NCI-H1436 treated with DMSO at 0.1 percent for 48 hours (cell line): ENCODE results near the gene ZC3H18.

Source experiments
- DNase-seq: peaks from one replicate; lab custom pipeline; 2025; lab: John Stamatoyannopoulos, UW

ZC3H18 gene

DNA sequence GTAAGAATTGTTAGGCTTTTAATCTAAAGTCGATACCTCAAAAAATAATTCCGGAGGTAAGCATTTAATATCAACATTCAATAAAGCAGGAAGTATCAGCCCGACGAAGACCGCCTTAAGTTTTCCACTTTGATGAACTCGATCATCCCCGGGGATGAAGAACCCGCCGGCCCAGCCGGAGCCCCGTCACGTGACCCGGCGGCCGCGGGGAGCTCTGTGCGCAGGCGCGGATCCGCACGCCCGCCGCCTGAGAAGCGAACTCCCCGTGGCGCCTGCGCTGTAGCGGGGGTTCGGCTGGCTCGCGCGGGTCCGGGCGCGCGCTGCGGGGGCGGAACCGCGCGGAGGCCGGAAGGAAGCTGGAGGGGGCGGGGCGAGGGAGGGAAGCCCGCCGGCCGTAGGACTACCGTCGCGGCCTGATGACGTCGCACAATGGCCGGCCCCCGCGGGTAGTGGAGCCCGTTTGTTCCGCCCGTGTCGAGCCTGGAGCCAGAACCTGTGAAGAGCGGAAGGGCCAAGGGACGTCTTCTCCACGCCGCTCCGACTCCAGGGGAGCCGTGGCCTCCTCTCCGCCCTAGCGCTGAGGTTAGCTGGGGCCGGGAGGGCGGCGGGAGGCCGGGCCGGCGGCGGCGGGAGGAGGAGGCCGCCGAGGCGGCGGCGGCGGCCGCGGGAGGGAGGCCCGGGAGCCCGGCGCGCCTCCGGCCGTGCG is at the start of gene ZC3H18:
ZC3H18 (plus strand) TSS at position 419 of the 706 bp plus-strand sequence. CDS start 6,721 bp downstream, outside the sequence.
- peak; percentile 51 for DNase-seq

DNA sequence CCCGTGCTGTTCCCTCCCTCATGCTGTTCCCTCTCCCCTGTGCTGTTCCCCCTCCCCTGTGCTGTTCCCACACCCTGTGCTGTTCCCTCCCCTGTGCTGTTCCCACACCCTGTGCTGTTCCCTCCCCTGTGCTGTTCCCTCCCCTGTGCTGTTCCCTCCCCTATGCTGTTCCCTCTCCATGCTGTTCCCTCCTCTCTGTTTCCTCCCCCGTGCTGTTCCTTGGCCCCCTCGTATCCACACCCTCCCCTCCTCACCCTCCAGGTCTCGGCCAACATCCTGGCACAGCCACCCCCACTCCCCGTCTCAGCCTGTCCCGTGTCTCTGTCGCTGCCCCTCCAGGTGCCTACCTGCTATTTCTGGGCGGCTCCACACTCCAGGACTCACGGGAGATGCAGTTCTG is 48.5 kb upstream of the ZC3H18 start:
- no peak for DNase-seq

GRCh38 chr16:88522276-88522949 is 47.8 kb upstream of the ZC3H18 start:
- no peak for DNase-seq

DNA sequence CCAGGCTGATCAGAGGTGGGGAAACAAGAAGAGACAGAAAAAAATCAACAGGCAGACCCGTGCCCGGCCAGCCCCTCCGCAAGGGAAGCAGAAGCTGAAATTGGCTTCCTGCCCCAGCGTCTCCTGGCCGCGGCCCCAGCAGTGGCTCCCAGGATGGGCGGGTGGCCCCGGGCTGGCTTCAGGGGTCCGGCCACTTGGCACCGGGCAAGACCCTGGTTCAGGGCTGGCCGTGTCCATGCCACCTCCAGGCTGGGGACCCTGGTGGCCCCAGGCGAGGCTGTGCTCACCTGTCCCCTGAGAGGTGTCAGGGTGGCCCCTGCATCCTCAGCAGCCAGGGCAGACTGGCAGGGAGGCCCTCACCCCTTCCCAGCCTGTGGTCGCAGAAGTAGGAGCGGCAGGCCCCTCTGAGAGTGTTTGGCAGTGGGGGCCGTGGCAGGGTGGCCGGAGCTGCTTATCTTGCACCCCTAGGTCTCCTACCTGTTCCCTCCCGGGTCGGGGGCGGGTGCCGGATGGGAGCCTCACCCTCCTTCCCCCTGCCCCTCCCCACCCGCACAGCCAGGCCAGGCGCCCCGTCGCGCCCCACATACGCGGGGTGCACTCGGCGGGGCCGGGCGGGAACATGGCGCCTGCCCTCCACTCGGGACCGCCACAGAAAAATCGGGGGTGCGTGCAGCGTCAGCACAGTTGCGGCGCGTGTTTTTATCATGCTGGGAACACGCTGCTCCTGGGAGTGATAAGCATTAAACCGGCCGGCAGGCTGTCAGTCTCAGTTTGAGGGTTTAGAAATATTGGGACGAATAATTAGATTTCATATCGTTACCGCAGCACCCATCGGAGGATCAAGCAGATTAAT is 46.7 kb upstream of the ZC3H18 start:
- DNase-seq, result no peak

GRCh38 chr16:88524274-88524972 is 45.8 kb upstream of the ZC3H18 start:
- no peak for DNase-seq

- no peak for DNase-seq
These were observed 45.1 kb upstream of the ZC3H18 start for GRCh38 chr16:88524973-88525662.

GRCh38 chr16:88525663-88525990 is 44.6 kb upstream of the ZC3H18 start:
- no peak for DNase-seq

DNA sequence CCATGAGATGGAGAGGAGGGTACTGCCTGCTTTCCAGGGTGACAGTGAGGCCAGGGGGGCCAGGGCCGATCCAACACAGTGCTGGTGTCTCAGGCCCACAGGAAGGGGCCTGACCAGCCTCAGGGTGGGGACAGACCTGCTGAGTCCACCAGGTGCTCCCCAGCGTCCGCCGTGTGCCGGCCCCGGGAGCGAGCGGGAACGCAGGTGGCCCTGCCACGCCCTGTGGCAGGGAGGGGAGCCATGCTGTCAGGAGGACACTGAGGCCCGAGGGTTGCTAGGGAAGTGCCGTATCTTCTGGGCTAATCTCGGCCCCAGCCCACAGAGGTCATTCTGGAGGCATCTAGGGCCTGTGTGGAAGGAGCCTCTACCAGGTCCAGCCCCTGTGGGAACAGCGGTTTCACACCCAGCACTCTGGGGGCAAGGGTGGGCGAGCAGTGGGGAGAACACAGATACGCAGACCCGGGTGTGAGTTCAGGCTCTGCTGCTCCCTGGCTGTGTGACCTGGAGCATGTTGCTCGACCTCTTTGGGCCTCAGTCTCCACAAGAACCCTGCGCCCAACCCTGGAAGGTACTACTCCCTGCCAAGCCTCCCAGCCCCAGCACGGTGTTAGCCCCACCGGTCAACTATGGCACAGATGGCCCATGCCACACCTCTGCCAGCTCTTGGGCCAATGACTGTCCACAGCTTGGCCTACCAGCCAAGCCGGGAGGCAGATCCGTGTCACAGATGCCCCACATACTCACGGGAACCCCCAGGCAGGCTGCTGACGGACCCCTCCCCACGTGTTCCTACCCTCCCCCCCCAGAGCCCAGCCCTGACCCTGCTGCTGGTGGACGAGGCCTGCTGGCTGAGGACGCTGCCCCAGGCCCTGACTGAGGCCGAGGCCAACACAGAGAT is 43.9 kb upstream of the ZC3H18 start:
- DNase-seq, result no peak

GRCh38 chr16:88526906-88527185 is 43.4 kb upstream of the ZC3H18 start:
- DNase-seq, result no peak

DNA sequence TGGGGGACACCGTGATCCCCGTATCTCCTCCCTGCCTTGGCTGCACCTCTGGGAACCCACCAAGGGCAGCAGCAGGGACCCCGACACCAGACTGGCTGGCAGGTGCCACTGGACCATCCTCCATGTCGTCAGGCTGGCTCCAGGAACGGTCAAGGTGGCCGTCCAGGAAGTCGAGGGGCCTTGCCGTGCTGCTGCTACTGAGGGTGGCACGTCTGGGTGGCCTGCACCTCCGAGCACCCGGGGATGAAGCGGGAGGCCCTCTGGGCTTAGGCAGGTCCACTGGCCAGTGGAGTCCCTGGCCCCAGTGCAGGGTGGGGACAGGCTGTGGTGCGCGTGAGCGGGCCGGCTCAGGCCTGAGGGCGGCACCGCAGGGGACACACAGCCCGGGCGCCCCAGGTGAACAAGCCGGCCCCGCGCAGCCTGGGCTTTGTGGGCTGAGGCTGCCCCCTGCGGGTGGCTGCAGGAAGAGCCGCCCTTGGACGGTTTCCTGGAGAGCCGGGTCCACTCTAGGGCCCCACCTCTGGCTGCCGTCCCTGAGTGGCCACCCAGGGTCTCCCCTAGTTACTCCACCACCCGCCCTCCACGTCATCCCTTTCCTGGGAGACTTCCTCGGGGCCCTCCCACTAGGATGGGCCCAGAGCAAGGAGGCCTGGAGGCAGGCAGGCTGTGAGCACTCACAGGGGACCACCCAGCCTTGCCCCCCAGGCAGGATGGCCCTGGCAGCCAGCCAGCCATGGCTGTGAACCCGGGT is 42.8 kb upstream of the ZC3H18 start:
- no peak for DNase-seq

DNA sequence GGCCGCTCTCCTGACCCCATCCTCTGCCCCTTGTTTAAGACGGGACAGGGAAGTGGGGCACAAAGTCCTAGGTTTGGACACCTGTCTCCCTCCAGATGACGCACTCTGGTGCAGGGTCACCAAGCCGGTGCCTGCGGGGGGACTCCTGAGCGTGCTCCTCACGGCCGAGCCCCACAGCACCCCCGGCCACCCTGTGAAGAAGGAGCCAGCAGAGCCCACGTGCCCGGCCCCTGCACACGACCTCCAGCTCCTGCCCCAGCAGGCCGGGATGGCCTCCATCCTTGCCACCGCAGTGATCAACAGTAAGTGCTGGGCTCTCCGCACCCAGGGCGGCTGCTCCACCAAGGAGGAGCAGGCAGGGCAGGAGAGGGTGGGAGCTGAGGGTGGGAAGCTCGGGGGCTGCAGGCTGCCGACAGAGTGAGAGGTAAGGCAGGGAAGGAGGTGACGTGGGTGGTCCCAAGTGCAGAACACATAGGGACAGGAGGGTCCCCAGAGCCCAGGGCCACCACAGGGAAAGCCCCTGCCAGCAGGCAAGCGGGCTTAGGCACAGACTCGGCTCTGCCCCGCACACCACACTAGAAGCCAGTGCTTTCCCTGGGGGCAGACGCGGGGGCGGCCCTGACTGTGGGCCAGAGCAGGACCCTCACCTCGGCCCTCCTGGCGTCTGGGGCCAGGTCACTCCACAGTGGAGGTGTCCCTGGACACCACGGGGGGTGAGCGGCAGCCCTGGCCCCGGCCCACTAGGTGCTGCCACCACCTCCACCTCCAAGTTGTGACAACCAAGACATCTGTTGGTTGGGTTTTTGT is 42.1 kb upstream of the ZC3H18 start:
- no peak for DNase-seq

DNA sequence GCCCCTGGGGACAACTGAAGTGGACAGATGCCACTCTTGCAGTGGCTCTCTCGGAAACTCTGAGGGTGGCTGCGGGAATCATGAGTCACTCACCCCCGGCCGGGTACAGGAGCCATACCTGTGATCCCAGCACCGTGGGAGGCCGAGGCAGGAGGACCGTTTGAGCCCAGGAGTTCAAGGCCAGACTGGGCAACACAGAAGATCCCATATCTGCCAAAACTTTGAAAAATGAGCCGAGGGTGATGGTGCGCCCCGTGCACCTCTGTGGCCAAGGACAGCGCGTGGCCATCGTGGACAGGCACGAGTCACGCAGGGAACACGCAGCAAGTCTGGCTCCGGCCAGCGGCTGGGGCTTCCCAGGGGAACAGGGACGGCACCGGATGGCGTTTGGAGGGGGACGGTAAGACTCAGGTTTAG is 41.3 kb upstream of the ZC3H18 start:
- DNase-seq, result no peak

DNA sequence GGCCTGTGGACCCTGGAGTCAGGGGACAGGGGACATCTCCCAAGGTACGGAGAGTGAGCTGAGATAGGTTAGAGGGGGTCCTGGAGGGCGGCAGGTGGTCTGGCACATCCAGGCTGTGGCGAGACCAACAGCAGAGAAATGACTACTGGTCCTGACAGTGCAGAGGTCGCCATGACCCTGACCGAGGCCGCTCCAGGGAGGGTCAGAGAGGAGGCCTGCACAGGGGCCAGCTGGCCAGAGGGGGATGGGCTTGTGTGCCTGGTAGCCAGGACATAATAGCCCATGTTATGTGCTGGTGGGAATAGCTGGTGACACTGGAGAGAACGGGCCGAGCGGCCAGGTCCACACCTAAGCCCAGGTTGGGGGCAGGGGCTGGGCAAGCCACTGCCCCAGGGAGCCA is 40.6 kb upstream of the ZC3H18 start:
- DNase-seq, result no peak

- DNase-seq, result no peak
These were observed 39.9 kb upstream of the ZC3H18 start for GRCh38 chr16:88530051-88530857.

GRCh38 chr16:88530858-88531203 is 39.4 kb upstream of the ZC3H18 start:
- no peak for DNase-seq

GRCh38 chr16:88531346-88531745 is 38.9 kb upstream of the ZC3H18 start:
- DNase-seq, result no peak

DNA sequence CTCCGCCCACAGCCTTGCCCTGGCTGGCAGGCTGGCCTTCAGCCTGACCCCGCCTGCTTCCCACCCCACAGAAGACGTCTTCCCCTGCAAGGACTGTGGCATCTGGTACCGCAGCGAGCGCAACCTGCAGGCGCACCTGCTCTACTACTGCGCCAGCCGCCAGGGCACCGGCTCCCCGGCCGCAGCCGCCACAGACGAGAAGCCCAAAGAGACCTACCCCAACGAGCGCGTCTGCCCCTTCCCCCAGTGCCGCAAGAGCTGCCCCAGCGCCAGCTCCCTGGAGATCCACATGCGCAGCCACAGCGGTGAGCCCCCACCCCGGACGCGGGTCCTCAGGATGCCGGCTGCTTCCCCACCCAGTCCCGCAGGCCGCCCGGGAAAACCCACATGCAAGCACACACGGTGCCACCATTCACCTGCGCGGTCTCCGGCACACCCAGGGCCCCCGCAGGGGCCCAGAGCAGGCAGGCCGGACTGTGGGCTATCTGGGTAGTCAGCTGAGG is 38.2 kb upstream of the ZC3H18 start:
- no peak for DNase-seq
